Measurements from ENCODE around the gene WDR87. TPM values are rescaled to one million over a fixed set of nuclear protein-coding genes. Genes with fewer than 3 reads are reported as not detected.

WDR87 gene
- total and polyA plus RNA-seq, 2 donors (not counting 3 experiments of a cell fraction or from before 2014, with no cell fraction given): not detected

DNA sequence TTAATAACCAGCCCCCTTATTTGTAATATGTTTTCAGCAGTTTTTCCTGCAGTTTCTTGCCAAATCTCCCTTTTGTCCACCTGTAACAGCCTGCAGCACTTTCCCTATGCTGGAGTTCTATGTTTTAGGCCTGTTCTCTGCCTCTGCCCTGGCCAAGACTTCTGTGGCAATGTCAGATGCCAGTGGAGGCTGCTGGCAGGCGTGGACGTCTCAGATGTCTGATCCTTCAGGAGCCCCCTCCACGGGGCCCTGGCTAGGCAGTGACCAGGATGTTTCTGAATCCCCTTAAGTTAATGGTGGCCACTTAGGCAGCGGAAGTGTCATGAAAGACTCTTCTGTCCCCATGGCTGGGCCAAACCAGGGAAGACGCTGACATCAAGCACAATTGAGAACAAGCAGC lies 41.4 kb upstream of the WDR87 start:
- peaks cover 49% of the 10 kb centered on the region for H3K79me2 ChIP-seq (ENCODE audit: control insufficient read depth, insufficient read depth, low read length)
- no peak overlapping the region for H3K4me2 ChIP-seq (ENCODE audit: insufficient read depth, low read length)
- no peak overlapping the region for H3K27ac ChIP-seq (ENCODE audit: insufficient read depth, low read depth, low read length)
- H3K27me3 ChIP-seq (ENCODE audit: control insufficient read depth in 2 of 2, insufficient read depth in 2 of 2, low read length in 2 of 2): no peaks in the 10 kb centered on the region
- H3K9me1 ChIP-seq (replicated peaks; ENCODE audit: control insufficient read depth, extremely low read depth, insufficient read depth, low read length): no peaks in the 10 kb centered on the region
- no peak overlapping the region for H2AFZ ChIP-seq (ENCODE audit: low read depth, low read length)
- no peaks in the 10 kb centered on the region for H3K36me3 ChIP-seq (ENCODE audit: control insufficient read depth in 2 of 2, extremely low read depth in 1 of 2, insufficient read depth in 2 of 2, low read length in 2 of 2)
- DNase-seq (ENCODE audit: low read depth, low spot score) (no peak), FAIRE-seq (no peak)
- no peaks in the 10 kb centered on the region for H3K4me1 ChIP-seq (ENCODE audit: control insufficient read depth, extremely low read depth, insufficient read depth, low read length)
- BruUV-seq (replicated peaks): no TSS peak
- ChIA-PET CTCF (interaction anchor here (1.2 kb wide), 1 partner anchor 16 kb away, joined by 3 read pairs; no protein-coding TSS in a partner anchor), POLR2A (no interaction called here)
- intact Hi-C loops (cut with micrococcal nuclease) (no loop called here), dilution Hi-C loops (cut with MboI; ENCODE audit: extremely low pct_ligation_motif_present, low sequenced_read_pairs) (no loop called here)
- H3K4me3 ChIP-seq (replicated peaks in 1 of 3; ENCODE audit: insufficient read depth in 1 of 3, low read depth in 1 of 3, low read length in 3 of 3): no peak overlapping the region
- no peak overlapping the region for H3K9ac ChIP-seq (replicated peaks; ENCODE audit: extremely low read depth, insufficient read depth, low read length)
- H3K9me3 ChIP-seq (replicated peaks; ENCODE audit: control insufficient read depth, insufficient read depth, low read length): no peaks in the 10 kb centered on the region
- H4K20me1 ChIP-seq (replicated peaks; ENCODE audit: control insufficient read depth, extremely low read depth, insufficient read depth, low read length): no peaks in the 10 kb centered on the region
- TF ChIP-seq POLR2AphosphoS5 (IDR thresholded peaks at IDR 0.05; ENCODE audit: insufficient read depth, low read depth, low read length): no peak

GRCh38 chr19:37946132-37946531 lies 39.7 kb upstream of the WDR87 start:
- H3K27me3 ChIP-seq (ENCODE audit: control insufficient read depth in 2 of 2, insufficient read depth in 2 of 2, low read length in 2 of 2): no peaks in the 10 kb centered on the region
- no peak for TF ChIP-seq JUN (IDR thresholded peaks at IDR 0.05; ENCODE audit: borderline replicate concordance, insufficient read depth, insufficient read length, low read depth)
- TF ChIP-seq, protein P1, sequence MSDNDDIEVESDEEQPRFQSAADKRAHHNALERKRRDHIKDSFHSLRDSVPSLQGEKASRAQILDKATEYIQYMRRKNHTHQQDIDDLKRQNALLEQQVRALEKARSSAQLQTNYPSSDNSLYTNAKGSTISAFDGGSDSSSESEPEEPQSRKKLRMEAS (IDR thresholded peaks at IDR 0.05; ENCODE audit: insufficient read depth, insufficient read length): no peak
- TF ChIP-seq, protein P2, sequence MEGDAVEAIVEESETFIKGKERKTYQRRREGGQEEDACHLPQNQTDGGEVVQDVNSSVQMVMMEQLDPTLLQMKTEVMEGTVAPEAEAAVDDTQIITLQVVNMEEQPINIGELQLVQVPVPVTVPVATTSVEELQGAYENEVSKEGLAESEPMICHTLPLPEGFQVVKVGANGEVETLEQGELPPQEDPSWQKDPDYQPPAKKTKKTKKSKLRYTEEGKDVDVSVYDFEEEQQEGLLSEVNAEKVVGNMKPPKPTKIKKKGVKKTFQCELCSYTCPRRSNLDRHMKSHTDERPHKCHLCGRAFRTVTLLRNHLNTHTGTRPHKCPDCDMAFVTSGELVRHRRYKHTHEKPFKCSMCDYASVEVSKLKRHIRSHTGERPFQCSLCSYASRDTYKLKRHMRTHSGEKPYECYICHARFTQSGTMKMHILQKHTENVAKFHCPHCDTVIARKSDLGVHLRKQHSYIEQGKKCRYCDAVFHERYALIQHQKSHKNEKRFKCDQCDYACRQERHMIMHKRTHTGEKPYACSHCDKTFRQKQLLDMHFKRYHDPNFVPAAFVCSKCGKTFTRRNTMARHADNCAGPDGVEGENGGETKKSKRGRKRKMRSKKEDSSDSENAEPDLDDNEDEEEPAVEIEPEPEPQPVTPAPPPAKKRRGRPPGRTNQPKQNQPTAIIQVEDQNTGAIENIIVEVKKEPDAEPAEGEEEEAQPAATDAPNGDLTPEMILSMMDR (IDR thresholded peaks at IDR 0.05; ENCODE audit: extremely low read depth in 1 of 2, insufficient read depth in 1 of 2, low read depth in 1 of 2, low read length in 2 of 2): no peak
- no peak for TF ChIP-seq GATA2 (IDR thresholded peaks at IDR 0.05; ENCODE audit: insufficient read depth, insufficient read length, low read depth, low read length)
- TF ChIP-seq POLR2A (IDR thresholded peaks at IDR 0.05; ENCODE audit: low read depth, low read length): no peak
- TF ChIP-seq POLR2AphosphoS5 (IDR thresholded peaks at IDR 0.05; ENCODE audit: insufficient read depth, low read depth, low read length): no peak
- no peak for TF ChIP-seq EZH2 (IDR thresholded peaks at IDR 0.05; ENCODE audit: borderline replicate concordance, low read depth, low read length, severe bottlenecking)
- no peak for TF ChIP-seq FOS (IDR thresholded peaks at IDR 0.05; ENCODE audit: borderline replicate concordance, insufficient read depth, low read length)
- TF ChIP-seq MYC (IDR thresholded peaks at IDR 0.05; ENCODE audit: low read depth, low read length): no peak
- no peaks in the 10 kb centered on the region for H3K9me1 ChIP-seq (replicated peaks; ENCODE audit: control insufficient read depth, extremely low read depth, insufficient read depth, low read length)
- dilution Hi-C loops (cut with MboI; ENCODE audit: extremely low pct_ligation_motif_present, low sequenced_read_pairs) (no loop called here), intact Hi-C loops (cut with micrococcal nuclease) (no loop called here)
- no peak overlapping the region for H3K4me3 ChIP-seq (replicated peaks in 1 of 3; ENCODE audit: insufficient read depth in 1 of 3, low read depth in 1 of 3, low read length in 3 of 3)
- no peaks in the 10 kb centered on the region for H3K36me3 ChIP-seq (ENCODE audit: control insufficient read depth in 2 of 2, extremely low read depth in 1 of 2, insufficient read depth in 2 of 2, low read length in 2 of 2)
- no peaks in the 10 kb centered on the region for H3K4me1 ChIP-seq (ENCODE audit: control insufficient read depth, extremely low read depth, insufficient read depth, low read length)
- H3K79me2 ChIP-seq (ENCODE audit: control insufficient read depth, insufficient read depth, low read length): peaks cover 56% of the 10 kb centered on the region
- CTCF ChIA-PET: interaction anchor here (1.2 kb wide), 1 partner anchor 44 kb away, joined by 3 read pairs; no protein-coding TSS in a partner anchor
- BruUV-seq (replicated peaks): no TSS peak
- no peak overlapping the region for H3K4me2 ChIP-seq (ENCODE audit: insufficient read depth, low read length)
- no peak overlapping the region for H2AFZ ChIP-seq (ENCODE audit: low read depth, low read length)
- H3K9me3 ChIP-seq (replicated peaks; ENCODE audit: control insufficient read depth, insufficient read depth, low read length): no peaks in the 10 kb centered on the region
- H3K27ac ChIP-seq (ENCODE audit: insufficient read depth, low read depth, low read length): no peak overlapping the region
- H4K20me1 ChIP-seq (replicated peaks; ENCODE audit: control insufficient read depth, extremely low read depth, insufficient read depth, low read length): no peaks in the 10 kb centered on the region
- FAIRE-seq: no peak
- no peak for DNase-seq (ENCODE audit: low read depth, low spot score)
- H3K9ac ChIP-seq (replicated peaks; ENCODE audit: extremely low read depth, insufficient read depth, low read length): no peak overlapping the region
- POLR2A ChIA-PET: no interaction called here

Measured in endothelial cell of umbilical vein (primary cell).